HEK293 (cell line): ENCODE measurements around the gene PLA2G4D.

Experiments
- CTCF ChIA-PET: fragments of 350-600 bp; formaldehyde crosslinking; extraction: SDS; loops from one replicate; lab custom pipeline; 2021; ENCODE audit warnings: antibody characterized with exemption; lab: Yijun Ruan, JAX
- POLR2A ChIA-PET: fragments of 300-600 bp; formaldehyde crosslinking; extraction: SDS; loops from one replicate; lab custom pipeline; 2020; ENCODE audit warnings: antibody characterized with exemption, inconsistent platforms; lab: Yijun Ruan, JAX
- H3K27ac ChIP-seq: fragments of 200-500 bp; sonication (Bioruptor generic); 2 replicates; pipeline ENCODE4 v1.5.1; 2014; ENCODE audit warnings: low read depth, low read length, control low read depth, inconsistent platforms; ENCODE audit errors: extremely low read depth
- H3K36me3 ChIP-seq, 2 experiments: fragments of 200-500 bp in 1 of 2; sonication (Bioruptor generic) in 1 of 2; 1 replicate in 1 of 2; 2 replicates in 1 of 2; pipeline ENCODE4 v1.5.1; 2014 to 2017; ENCODE audit warnings: inconsistent platforms in 2 of 2, low read length in 2 of 2; ENCODE audit not compliant: control insufficient read depth in 2 of 2, insufficient read depth in 1 of 2
- H3K4me1 ChIP-seq: fragments of 200-500 bp; sonication (Bioruptor generic); 2 replicates; pipeline ENCODE4 v1.5.1; 2014; ENCODE audit warnings: mild to moderate bottlenecking, low read length, inconsistent platforms; ENCODE audit not compliant: control insufficient read depth, insufficient read depth
- H3K4me3 ChIP-seq: 2 replicates; pipeline ENCODE4 v1.5.1; 2011; ENCODE audit warnings: low read depth, mild to moderate bottlenecking, control low read depth, low read length, moderate library complexity
- H3K9me3 ChIP-seq: fragments of 200-500 bp; sonication (Bioruptor generic); 2 replicates; pipeline ENCODE4 v1.5.1; 2014; ENCODE audit warnings: low read depth, low read length, inconsistent platforms; ENCODE audit not compliant: control insufficient read depth, insufficient read depth
- ATF2 ChIP-seq: fragments of 450-650 bp; formaldehyde crosslinking; IDR thresholded peaks from 2 replicates; pipeline ENCODE4 v1.5.1; 2016; ENCODE audit warnings: missing biosample characterization, missing genetic modification characterization, low read depth
- BCL11A ChIP-seq: fragments of 450-650 bp; formaldehyde crosslinking; IDR thresholded peaks from 2 replicates; pipeline ENCODE4 v1.5.1; 2016; ENCODE audit warnings: low read depth, missing biosample characterization, missing genetic modification characterization
- BCL6B ChIP-seq: fragments of 450-650 bp; formaldehyde crosslinking; IDR thresholded peaks from 2 replicates; pipeline ENCODE4 v1.5.1; 2017; ENCODE audit warnings: missing biosample characterization, missing genetic modification characterization
- GLI2 ChIP-seq: fragments of 450-650 bp; formaldehyde crosslinking; IDR thresholded peaks from 2 replicates; pipeline ENCODE4; 2017; ENCODE audit warnings: missing biosample characterization, missing genetic modification characterization, low read depth, borderline replicate concordance
- GLIS1 ChIP-seq: fragments of 450-650 bp; formaldehyde crosslinking; IDR thresholded peaks from 2 replicates; pipeline ENCODE4 v1.5.1; 2016; ENCODE audit warnings: missing biosample characterization, missing genetic modification characterization
- INSM2 ChIP-seq: fragments of 450-650 bp; formaldehyde crosslinking; IDR thresholded peaks from 2 replicates; pipeline ENCODE4 v1.5.1; 2016; ENCODE audit warnings: missing biosample characterization, missing genetic modification characterization
- KLF9 ChIP-seq: fragments of 450-650 bp; formaldehyde crosslinking; IDR thresholded peaks from 2 replicates; pipeline ENCODE4 v1.5.1; 2016; ENCODE audit warnings: missing biosample characterization, missing genetic modification characterization, low read depth
- ZNF114 ChIP-seq: fragments of 450-650 bp; formaldehyde crosslinking; IDR thresholded peaks from 2 replicates; pipeline ENCODE4 v1.5.0; 2017; ENCODE audit warnings: missing biosample characterization, missing genetic modification characterization
- ZNF292 ChIP-seq: fragments of 450-650 bp; formaldehyde crosslinking; IDR thresholded peaks from 2 replicates; pipeline ENCODE4 v1.5.1; 2016; ENCODE audit warnings: low read depth, missing biosample characterization, missing genetic modification characterization, borderline replicate concordance
- ZNF394 ChIP-seq: fragments of 450-650 bp; formaldehyde crosslinking; IDR thresholded peaks from 2 replicates; pipeline ENCODE4 v1.5.1; 2016; ENCODE audit warnings: missing biosample characterization, missing genetic modification characterization, mild to moderate bottlenecking, moderate library complexity, borderline replicate concordance
- ZNF404 ChIP-seq: fragments of 450-650 bp; formaldehyde crosslinking; IDR thresholded peaks from 2 replicates; pipeline ENCODE4 v1.5.1; 2017; ENCODE audit warnings: missing biosample characterization, missing genetic modification characterization
- ZNF416 ChIP-seq: fragments of 450-650 bp; formaldehyde crosslinking; IDR thresholded peaks from 2 replicates; pipeline ENCODE4 v1.5.1; 2016; ENCODE audit warnings: missing biosample characterization, missing genetic modification characterization
- ZNF518A ChIP-seq: fragments of 450-650 bp; formaldehyde crosslinking; conservative IDR thresholded peaks from 2 replicates; pipeline ENCODE4 v1.5.1; 2016; ENCODE audit warnings: low read depth, missing biosample characterization, missing genetic modification characterization
- ZNF544 ChIP-seq: fragments of 450-650 bp; formaldehyde crosslinking; IDR thresholded peaks from 2 replicates; pipeline ENCODE4 v1.5.0; 2017; ENCODE audit warnings: missing biosample characterization, missing genetic modification characterization
- ZNF555 ChIP-seq: fragments of 450-650 bp; formaldehyde crosslinking; conservative IDR thresholded peaks from 2 replicates; pipeline ENCODE4 v1.5.1; 2017; ENCODE audit warnings: missing biosample characterization, mild to moderate bottlenecking, missing genetic modification characterization, inconsistent platforms
- ZNF560 ChIP-seq: fragments of 450-650 bp; formaldehyde crosslinking; IDR thresholded peaks from 2 replicates; pipeline ENCODE4 v1.5.1; 2017; ENCODE audit warnings: missing biosample characterization, missing genetic modification characterization, borderline replicate concordance
- ZNF580 ChIP-seq: fragments of 450-650 bp; formaldehyde crosslinking; IDR thresholded peaks from 2 replicates; pipeline ENCODE4 v1.5.1; 2016; ENCODE audit warnings: missing biosample characterization, missing genetic modification characterization
- ZNF792 ChIP-seq: fragments of 450-650 bp; formaldehyde crosslinking; IDR thresholded peaks from 2 replicates; pipeline ENCODE4 v1.5.1; 2016; ENCODE audit warnings: missing biosample characterization, missing genetic modification characterization
- ZNF843 ChIP-seq: fragments of 450-650 bp; formaldehyde crosslinking; IDR thresholded peaks from 2 replicates; pipeline ENCODE4 v1.5.1; 2016; ENCODE audit warnings: missing biosample characterization, missing genetic modification characterization
- ZSCAN18 ChIP-seq: fragments of 450-650 bp; formaldehyde crosslinking; IDR thresholded peaks from 2 replicates; pipeline ENCODE4 v1.5.1; 2016; ENCODE audit warnings: missing biosample characterization, missing genetic modification characterization

Gene PLA2G4D

GRCh38 chr15:42036112-42036905 lies 58.1 kb downstream of the PLA2G4D start:
- no peaks in the 10 kb centered on the region for H3K36me3 ChIP-seq
- H3K9me3 ChIP-seq = no peaks in the 10 kb centered on the region
- POLR2A ChIA-PET = no interaction called here
- CTCF ChIA-PET = interaction anchor here (0.5 to 1.3 kb wide), 3 partner anchors 10 to 276 kb away, joined by 3 to 6 read pairs (median 3); no protein-coding TSS in a partner anchor
- no peaks in the 10 kb centered on the region for H3K4me1 ChIP-seq
- no peak for TF ChIP-seq ZNF580 (tag by site-specific recombination)
- no peak for TF ChIP-seq GLI2 (tag by site-specific recombination)
- no peak for TF ChIP-seq BCL11A
- TF ChIP-seq ZNF394 (tag by site-specific recombination) = no peak
- no peak for TF ChIP-seq ZNF843 (tag by site-specific recombination)
- no peak for TF ChIP-seq INSM2 (tag by site-specific recombination)
- no peak overlapping the region for H3K27ac ChIP-seq
- no peak overlapping the region for H3K4me3 ChIP-seq

- Histone ChIP-seq H3K4me1 (no peaks in the 10 kb centered on the region), H3K4me3 (no peak overlapping the region), H3K9me3 (no peaks in the 10 kb centered on the region), H3K27ac (no peak overlapping the region), H3K36me3 (no peaks in the 10 kb centered on the region)
- POLR2A ChIA-PET = no interaction called here
- CTCF ChIA-PET = no interaction called here
- TF ChIP-seq ZNF544 (no peak), ZNF560 (tag by site-specific recombination) (no peak), BCL6B (tag by site-specific recombination) (no peak), ATF2 (tag by site-specific recombination) (no peak), ZSCAN18 (no peak), ZNF555 (tag by site-specific recombination) (no peak), ZNF416 (tag by site-specific recombination) (no peak), ZNF792 (tag by site-specific recombination) (no peak), ZNF518A (tag by site-specific recombination) (no peak), ZNF114 (tag by site-specific recombination) (no peak), ZNF292 (tag by site-specific recombination) (no peak), KLF9 (tag by site-specific recombination) (no peak), ZNF404 (tag by site-specific recombination) (no peak), GLIS1 (tag by site-specific recombination) (no peak)
These were observed 59.0 kb downstream of the PLA2G4D start for GRCh38 chr15:42035435-42035761.
